AML-193 (cell line): ENCODE data around the gene CASP5.
"Not testable (repeated sequence)": the region's sequence is repeated elsewhere in the genome, so short reads cannot be mapped to it uniquely, and the experiment has no call there.

Experiments
- DNase-seq, 2 experiments: peaks; one replicate each; lab custom pipeline; 2025; lab: John Stamatoyannopoulos, UW

CASP5 gene

GRCh38 chr11:105033343-105033742, 10.4 kb upstream of the CASP5 start:
- DNase-seq: no peak

- DNase-seq: peak; percentile 31 to 57
Measured at GRCh38 chr11:105032495-105032894, 9.5 kb upstream of the CASP5 start.

- DNase-seq: peak; percentile 26 to 49
Measured at GRCh38 chr11:105027678-105028077, 4.7 kb upstream of the CASP5 start.

- DNase-seq: no peak
Measured at GRCh38 chr11:105024394-105024793, 1.4 kb upstream of the CASP5 start.

- no peak for DNase-seq
Measured at GRCh38 chr11:105022527-105022926, 441 bp downstream of the CASP5 start.

GRCh38 chr11:105007463-105007862, 15.5 kb downstream of the CASP5 start:
- DNase-seq: no peak

- DNase-seq: no peak
Measured at GRCh38 chr11:105005451-105005845, 17.5 kb downstream of the CASP5 start.

GRCh38 chr11:105004021-105004420, 18.9 kb downstream of the CASP5 start:
- no peak for DNase-seq

- DNase-seq: no peak
Measured at GRCh38 chr11:105003151-105003550, 19.8 kb downstream of the CASP5 start.

GRCh38 chr11:105000797-105001196, 22.2 kb downstream of the CASP5 start:
- DNase-seq: peak; percentile 34 to 47

GRCh38 chr11:105000167-105000566, 22.8 kb downstream of the CASP5 start:
- DNase-seq: peak in 1 of 2 experiments; percentile 1

GRCh38 chr11:104999721-105000120, 23.2 kb downstream of the CASP5 start:
- no peak for DNase-seq

GRCh38 chr11:104997288-104997687, 25.7 kb downstream of the CASP5 start:
- no peak for DNase-seq

GRCh38 chr11:104995001-104995408, 28.0 kb downstream of the CASP5 start:
- no peak for DNase-seq

- DNase-seq: no peak
Measured at GRCh38 chr11:104992781-104993180, 30.2 kb downstream of the CASP5 start.

GRCh38 chr11:104991994-104992393, 31.0 kb downstream of the CASP5 start:
- no peak for DNase-seq

GRCh38 chr11:104984808-104985207, 38.2 kb downstream of the CASP5 start:
- no peak for DNase-seq

GRCh38 chr11:104979839-104980238, 43.1 kb downstream of the CASP5 start:
- DNase-seq: no peak

- DNase-seq: no peak
Measured at GRCh38 chr11:104973616-104974015, 49.4 kb downstream of the CASP5 start.

GRCh38 chr11:104972924-104973323, 50.0 kb downstream of the CASP5 start:
- DNase-seq: not testable (repeated sequence)

- no peak for DNase-seq
Measured at GRCh38 chr11:104970756-104971155, 52.2 kb downstream of the CASP5 start.

- no peak for DNase-seq
Measured at GRCh38 chr11:104968856-104969776, 53.9 kb downstream of the CASP5 start.

GRCh38 chr11:104968355-104968855, 54.6 kb downstream of the CASP5 start, which contains the start of gene CASP4:
CASP4 (minus strand) TSS chr11:104968574; CDS start chr11:104968525, 49 bp downstream.
- DNase-seq: peak; percentile 60 to 72
